Natural killer cell (primary cell): ENCODE results near the gene STXBP6. TPM values are rescaled to one million over a fixed set of nuclear protein-coding genes. Genes with fewer than 3 reads are reported as not detected.

Experiments used
- ATAC-seq, 3 donors: fragments of 150-1000 bp in 2 of 3; fragments of 200-7000 bp in 1 of 3; cut with Tn5 transposase; 1 replicate in 1 of 3; 2 replicates in 2 of 3; pipeline ENCODE4 v1.10.0; 2021; ENCODE audit warnings: mild to moderate bottlenecking in 2 of 3, moderate library complexity in 2 of 3
- DNase-seq, 2 donors: peaks; one replicate each; pipeline versions ENCODE4 v3.0.0 to v3.0.0-alpha.2; 2013 to 2021; ENCODE audit warnings: mixed read lengths in 1 of 2
- H3K27ac ChIP-seq: one replicate; pipeline ENCODE4 v1.5.1; 2013; ENCODE audit warnings: mild to moderate bottlenecking, low read length
- H3K27me3 ChIP-seq: one replicate; pipeline ENCODE4 v1.6.1; 2013; ENCODE audit warnings: low read length; ENCODE audit not compliant: control insufficient read depth, insufficient read depth
- H3K36me3 ChIP-seq: one replicate; pipeline ENCODE4 v1.6.1; 2013; ENCODE audit warnings: low read length; ENCODE audit not compliant: control insufficient read depth, insufficient read depth
- H3K4me1 ChIP-seq: one replicate; pipeline ENCODE4 v1.6.1; 2013; ENCODE audit warnings: low read length; ENCODE audit not compliant: control insufficient read depth, insufficient read depth
- H3K4me3 ChIP-seq: one replicate; pipeline ENCODE4 v1.5.1; 2013; ENCODE audit warnings: low read length
- H3K9me3 ChIP-seq: one replicate; pipeline ENCODE4 v1.6.1; 2013; ENCODE audit warnings: low read length; ENCODE audit not compliant: control insufficient read depth, insufficient read depth
- H3K27ac Mint-ChIP-seq, 2 donors: one replicate each; pipeline ENCODE4 v1.8.0; 2022; ENCODE audit warnings: mild to moderate bottlenecking in 2 of 2, mixed read lengths in 2 of 2, moderate library complexity in 1 of 2
- H3K27me3 Mint-ChIP-seq, 2 donors: one replicate each; pipeline ENCODE4 v1.8.0; 2022; ENCODE audit warnings: low read depth in 2 of 2, mixed read lengths in 2 of 2
- H3K36me3 Mint-ChIP-seq: one replicate; pipeline ENCODE4 v1.8.0; 2022; ENCODE audit warnings: mixed read lengths
- H3K4me1 Mint-ChIP-seq, 2 donors: one replicate each; pipeline ENCODE4 v1.8.0; 2022; ENCODE audit warnings: mixed read lengths in 2 of 2
- H3K4me3 Mint-ChIP-seq: one replicate; pipeline ENCODE4 v1.8.0; 2022; ENCODE audit warnings: mild to moderate bottlenecking, moderate library complexity, mixed read lengths
- H3K9me3 Mint-ChIP-seq, 2 donors: one replicate each; pipeline ENCODE4 v1.8.0; 2022; ENCODE audit warnings: mixed read lengths in 2 of 2
- WGBS: methylation state at CpG from one replicate; pipeline ENCODE4 v1.1.7; 2013; ENCODE audit warnings: missing lambda C conversion rate; ENCODE audit not compliant: insufficient coverage; 5-methylcytosine and 5-hydroxymethylcytosine counted together
- intact Hi-C: fragments of 100-400 bp; cut with micrococcal nuclease; formaldehyde crosslinking; loops from one replicate; pipeline ENCODE4 v1.14.2; 2022
- total RNA-seq, 4 donors: library from RNA; stranded (reverse); fragments of 120-200 nt in 1 of 4; gene quantifications; one replicate each; pipeline versions ENCODE4 v1.2.3 to v1.2.4, GENCODE V29; 2013 to 2022
- TF ChIP-seq, protein P1 (sequence below): fragments of 200-600 bp; IDR thresholded peaks from one replicate; pipeline ENCODE4 v1.8.0; 2022; ENCODE audit warnings: antibody characterized with exemption

The STXBP6 gene
- total RNA-seq, 3 donors from 2014 or later (not counting 1 experiment from before 2014, with no cell fraction given), result 0.20 TPM; not detected in 2

DNA sequence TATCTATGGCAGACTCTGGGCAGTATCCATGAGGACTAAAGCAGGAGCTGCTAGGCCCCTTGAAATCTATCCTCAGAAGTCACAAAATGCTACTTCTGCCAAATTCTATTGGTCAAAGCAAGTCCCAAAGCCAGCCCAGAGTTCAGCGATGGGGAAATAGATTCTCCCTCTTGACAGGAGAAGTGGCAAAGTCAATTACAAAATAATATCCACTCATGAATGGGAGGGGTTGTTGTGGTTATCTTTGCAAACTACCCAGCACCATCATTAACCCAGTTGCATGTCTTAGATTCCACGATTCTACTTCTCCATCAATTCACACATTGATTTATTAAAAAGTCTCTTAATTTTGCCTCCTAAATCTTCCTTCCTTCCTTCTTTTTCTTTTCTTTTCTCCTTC is 30.7 kb upstream of the STXBP6 start:
- no peak overlapping the region for H3K4me3 Mint-ChIP-seq
- H3K36me3 Mint-ChIP-seq, result no peaks in the 10 kb centered on the region
- whole genome bisulfite sequencing, result 89% methylated on average over 2 of the region's 2 CpGs
- H3K27me3 Mint-ChIP-seq, result peaks cover 39 to 59% of the 10 kb centered on the region in 2 donors
- Histone ChIP-seq H3K4me1 (no peaks in the 10 kb centered on the region), H3K9me3 (no peaks in the 10 kb centered on the region), H3K27ac (no peak overlapping the region), H3K4me3 (no peak overlapping the region), H3K36me3 (no peaks in the 10 kb centered on the region), H3K27me3 (no peaks in the 10 kb centered on the region)
- H3K27ac Mint-ChIP-seq, result no peak overlapping the region
- TF ChIP-seq, protein P1, sequence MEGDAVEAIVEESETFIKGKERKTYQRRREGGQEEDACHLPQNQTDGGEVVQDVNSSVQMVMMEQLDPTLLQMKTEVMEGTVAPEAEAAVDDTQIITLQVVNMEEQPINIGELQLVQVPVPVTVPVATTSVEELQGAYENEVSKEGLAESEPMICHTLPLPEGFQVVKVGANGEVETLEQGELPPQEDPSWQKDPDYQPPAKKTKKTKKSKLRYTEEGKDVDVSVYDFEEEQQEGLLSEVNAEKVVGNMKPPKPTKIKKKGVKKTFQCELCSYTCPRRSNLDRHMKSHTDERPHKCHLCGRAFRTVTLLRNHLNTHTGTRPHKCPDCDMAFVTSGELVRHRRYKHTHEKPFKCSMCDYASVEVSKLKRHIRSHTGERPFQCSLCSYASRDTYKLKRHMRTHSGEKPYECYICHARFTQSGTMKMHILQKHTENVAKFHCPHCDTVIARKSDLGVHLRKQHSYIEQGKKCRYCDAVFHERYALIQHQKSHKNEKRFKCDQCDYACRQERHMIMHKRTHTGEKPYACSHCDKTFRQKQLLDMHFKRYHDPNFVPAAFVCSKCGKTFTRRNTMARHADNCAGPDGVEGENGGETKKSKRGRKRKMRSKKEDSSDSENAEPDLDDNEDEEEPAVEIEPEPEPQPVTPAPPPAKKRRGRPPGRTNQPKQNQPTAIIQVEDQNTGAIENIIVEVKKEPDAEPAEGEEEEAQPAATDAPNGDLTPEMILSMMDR, result no peak
- no peaks in the 10 kb centered on the region for H3K9me3 Mint-ChIP-seq
- no peaks in the 10 kb centered on the region for H3K4me1 Mint-ChIP-seq
- DNase-seq (no peak), ATAC-seq (no peak)
- intact Hi-C loops, result no loop called here

- no peaks in the 10 kb centered on the region for H3K4me1 ChIP-seq
- DNase-seq, result no peak
- no peak overlapping the region for H3K27ac Mint-ChIP-seq
- H3K4me3 ChIP-seq, result no peak overlapping the region
- ATAC-seq, result no peak
- H3K27me3 ChIP-seq, result no peaks in the 10 kb centered on the region
- H3K36me3 Mint-ChIP-seq, result no peaks in the 10 kb centered on the region
- intact Hi-C loops, result no loop called here
- no peak overlapping the region for H3K4me3 Mint-ChIP-seq
- H3K9me3 ChIP-seq, result no peaks in the 10 kb centered on the region
- TF ChIP-seq, protein P1, result no peak
- no peak overlapping the region for H3K27ac ChIP-seq
- no peaks in the 10 kb centered on the region for H3K36me3 ChIP-seq
- no CpG with 5 or more reads among the region's 1 CpG for WGBS
- H3K9me3 Mint-ChIP-seq, result no peaks in the 10 kb centered on the region
- H3K4me1 Mint-ChIP-seq, result no peaks in the 10 kb centered on the region
- peaks cover 36 to 54% of the 10 kb centered on the region in 2 donors for H3K27me3 Mint-ChIP-seq
Observed at GRCh38 chr14:25079311-25079710, 29.4 kb upstream of the STXBP6 start.

DNA sequence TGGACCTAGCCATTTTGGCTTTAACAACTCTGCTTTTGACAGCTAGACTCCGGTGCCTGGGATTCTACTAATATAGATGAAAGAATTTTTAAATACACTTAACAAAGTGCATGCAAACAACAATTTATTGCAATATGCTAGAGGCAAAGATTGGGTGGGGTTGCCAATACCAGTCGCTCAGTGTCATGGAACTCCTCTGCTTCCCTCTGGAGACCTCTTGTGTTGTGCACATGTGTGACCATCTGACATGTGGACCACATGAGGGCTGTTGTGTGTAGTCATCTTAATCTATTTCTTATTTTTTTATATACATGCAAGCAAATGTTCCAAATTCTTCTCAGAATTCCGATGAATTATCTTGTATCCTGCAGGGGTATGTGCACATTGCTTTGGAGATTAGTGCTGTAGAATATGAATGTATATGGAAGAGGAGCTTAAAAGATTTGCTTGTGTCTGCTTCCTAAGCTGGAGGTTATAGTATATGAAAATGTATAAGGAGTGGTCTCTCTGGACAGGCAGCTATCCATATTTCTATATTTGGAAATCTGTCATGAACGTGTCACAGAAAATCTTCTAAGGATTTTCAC is 24.2 kb upstream of the STXBP6 start:
- H3K4me1 ChIP-seq, result no peaks in the 10 kb centered on the region
- 87% methylated on average over 2 of the region's 4 CpGs for WGBS
- no peaks in the 10 kb centered on the region for H3K36me3 ChIP-seq
- Mint-ChIP-seq H3K27ac (no peak overlapping the region), H3K27me3 (peaks cover 23 to 26% of the 10 kb centered on the region in 2 donors), H3K9me3 (no peaks in the 10 kb centered on the region), H3K36me3 (no peaks in the 10 kb centered on the region), H3K4me3 (no peak overlapping the region), H3K4me1 (no peaks in the 10 kb centered on the region)
- intact Hi-C loops, result no loop called here
- TF ChIP-seq, protein P1, result no peak
- ATAC-seq (no peak), DNase-seq (no peak)
- no peak overlapping the region for H3K4me3 ChIP-seq
- no peaks in the 10 kb centered on the region for H3K27me3 ChIP-seq
- H3K9me3 ChIP-seq, result no peaks in the 10 kb centered on the region
- no peak overlapping the region for H3K27ac ChIP-seq

GRCh38 chr14:25069879-25070278 is 19.9 kb upstream of the STXBP6 start:
- Mint-ChIP-seq H3K9me3 (no peaks in the 10 kb centered on the region), H3K27ac (no peak overlapping the region), H3K27me3 (peaks cover 17 to 20% of the 10 kb centered on the region in 2 donors), H3K4me1 (no peaks in the 10 kb centered on the region), H3K4me3 (no peak overlapping the region), H3K36me3 (no peaks in the 10 kb centered on the region)
- TF ChIP-seq, protein P1, result no peak
- no peaks in the 10 kb centered on the region for H3K9me3 ChIP-seq
- ATAC-seq, result no peak
- no peaks in the 10 kb centered on the region for H3K36me3 ChIP-seq
- 89% methylated on average over 7 of the region's 7 CpGs for WGBS
- no peak overlapping the region for H3K27ac ChIP-seq
- DNase-seq, result no peak
- no peaks in the 10 kb centered on the region for H3K27me3 ChIP-seq
- no peaks in the 10 kb centered on the region for H3K4me1 ChIP-seq
- no peak overlapping the region for H3K4me3 ChIP-seq
- intact Hi-C loops, result no loop called here
